ENCODE measurements around the gene ENO3.

Gene ENO3

DNA sequence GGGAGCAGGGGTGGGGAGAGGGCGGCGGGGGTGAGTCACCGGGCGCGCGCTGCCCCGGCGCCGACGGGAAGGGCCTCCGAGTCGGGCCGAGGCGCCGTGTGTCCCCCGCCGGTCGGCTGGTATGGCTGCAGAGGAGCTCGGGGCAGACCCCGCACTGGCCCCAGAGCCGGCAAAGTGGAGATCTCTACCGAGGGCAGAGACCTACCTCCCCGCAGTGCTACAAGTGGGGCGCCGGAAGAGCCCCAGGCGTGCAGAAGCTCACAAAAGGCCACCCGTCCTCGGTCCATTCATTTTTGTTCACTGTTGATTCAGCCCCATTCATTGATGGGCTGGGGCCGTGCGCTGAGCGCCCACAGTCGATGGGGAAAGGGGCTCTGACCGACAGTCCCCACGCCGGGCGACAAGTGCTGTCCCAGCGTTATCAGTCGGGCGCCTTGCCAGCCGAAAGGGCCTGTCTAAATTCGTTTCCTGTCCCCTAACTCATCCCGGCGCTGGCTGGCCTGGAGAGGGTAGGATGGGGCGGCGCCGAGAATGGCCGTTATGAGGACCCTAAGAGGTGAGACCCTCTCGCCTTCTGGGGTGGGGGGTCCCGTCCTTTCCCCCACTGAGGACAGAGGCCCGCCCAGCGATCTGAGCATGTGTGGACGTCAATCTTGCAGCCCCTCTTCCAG is 709 bp upstream of the ENO3 start:
- DNase-seq (ENCODE audit: low read depth) = no peak

DNA sequence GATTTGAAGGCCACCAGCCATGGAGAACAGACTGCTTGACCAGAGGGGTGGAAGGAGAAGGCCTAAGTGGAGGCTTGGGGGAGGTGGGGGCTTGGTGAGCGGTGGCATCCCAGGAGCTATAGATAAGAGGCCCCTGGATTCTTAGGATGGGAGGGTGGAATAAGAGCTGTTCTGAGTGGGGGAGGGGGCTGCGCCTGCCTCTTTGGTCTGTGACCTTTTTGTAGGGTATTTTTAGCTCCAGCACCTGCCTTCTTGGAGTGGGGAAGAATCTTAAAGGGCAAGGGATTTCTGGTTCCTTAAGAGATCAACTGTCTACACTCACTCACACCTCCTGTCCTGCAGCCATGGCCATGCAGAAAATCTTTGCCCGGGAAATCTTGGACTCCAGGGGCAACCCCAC is 567 bp downstream of the ENO3 start:
- DNase-seq (ENCODE audit: low read depth) = no peak

DNA sequence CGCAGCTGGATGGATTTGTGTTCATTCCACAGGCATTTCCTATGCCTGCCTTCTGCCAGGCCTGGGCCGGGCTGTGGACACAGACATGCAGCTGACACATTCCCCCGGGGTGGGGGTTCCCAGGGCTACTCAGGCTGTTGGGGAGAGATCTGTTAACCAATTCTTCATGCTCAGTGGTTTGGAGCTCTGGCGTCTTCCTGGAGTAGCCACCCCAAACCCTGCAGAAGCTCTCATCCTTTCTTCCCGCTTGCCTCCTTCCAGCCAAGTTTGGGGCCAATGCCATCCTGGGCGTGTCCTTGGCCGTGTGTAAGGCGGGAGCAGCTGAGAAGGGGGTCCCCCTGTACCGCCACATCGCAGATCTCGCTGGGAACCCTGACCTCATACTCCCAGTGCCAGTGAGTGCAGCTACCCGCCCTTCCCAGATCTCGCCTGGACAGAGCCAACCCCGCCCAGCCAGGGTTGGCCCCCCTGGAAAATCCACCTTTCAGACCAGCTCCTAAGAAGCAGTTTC is 2.6 kb downstream of the ENO3 start:
- no peak for DNase-seq (ENCODE audit: low read depth)

DNA sequence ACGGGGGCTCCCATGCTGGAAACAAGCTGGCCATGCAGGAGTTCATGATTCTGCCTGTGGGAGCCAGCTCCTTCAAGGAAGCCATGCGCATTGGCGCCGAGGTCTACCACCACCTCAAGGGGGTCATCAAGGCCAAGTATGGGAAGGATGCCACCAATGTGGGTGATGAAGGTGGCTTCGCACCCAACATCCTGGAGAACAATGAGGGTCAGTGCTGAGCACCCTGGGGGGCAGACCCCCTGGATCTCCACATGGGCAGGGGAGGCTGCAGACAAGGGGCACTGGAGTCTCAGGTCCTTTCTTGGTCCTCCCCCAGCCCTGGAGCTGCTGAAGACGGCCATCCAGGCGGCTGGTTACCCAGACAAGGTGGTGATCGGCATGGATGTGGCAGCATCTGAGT is 4.2 kb downstream of the ENO3 start:
- DNase-seq (ENCODE audit: low read depth) = no peak

DNA sequence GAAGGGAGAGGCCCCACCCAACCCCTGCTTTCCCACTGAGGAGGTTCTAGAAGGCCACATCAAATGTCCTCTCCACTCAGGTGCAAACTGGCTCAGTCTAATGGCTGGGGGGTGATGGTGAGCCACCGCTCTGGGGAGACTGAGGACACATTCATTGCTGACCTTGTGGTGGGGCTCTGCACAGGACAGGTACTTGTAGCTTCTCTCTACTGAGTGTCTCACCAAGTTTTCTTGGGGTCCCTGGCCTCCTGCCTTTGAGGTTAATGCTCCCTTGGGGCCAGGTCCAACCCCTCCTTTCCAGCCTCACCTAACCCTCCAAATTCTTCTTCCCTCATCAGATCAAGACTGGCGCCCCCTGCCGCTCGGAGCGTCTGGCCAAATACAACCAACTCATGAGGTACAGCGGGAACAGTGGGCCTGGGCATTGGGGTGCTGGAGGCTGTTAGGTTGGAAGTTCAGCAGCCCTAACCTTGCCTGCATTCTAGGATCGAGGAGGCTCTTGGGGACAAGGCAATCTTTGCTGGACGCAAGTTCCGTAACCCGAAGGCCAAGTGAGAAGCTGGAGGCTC is 5.7 kb downstream of the ENO3 start:
- no peak for DNase-seq (ENCODE audit: low read depth)

DNA sequence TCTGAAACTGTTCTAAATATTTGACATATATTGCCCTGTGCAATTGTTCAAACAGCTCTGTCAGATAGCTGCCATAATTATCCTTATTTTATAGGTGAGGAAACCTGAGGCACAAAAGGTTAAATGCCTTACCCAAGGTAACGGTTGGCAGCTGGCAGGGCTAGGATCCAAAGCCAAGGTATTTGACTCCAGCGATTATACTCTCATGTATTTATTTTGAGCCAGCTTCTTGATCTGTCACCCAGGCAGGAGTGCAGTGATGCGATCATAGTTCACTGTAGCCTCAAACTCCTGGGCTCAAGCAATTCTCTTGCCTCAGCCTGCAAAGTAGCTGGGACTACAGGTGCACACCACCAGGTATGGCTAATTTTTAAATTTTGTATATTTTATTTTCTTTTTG is 7.2 kb downstream of the ENO3 start:
- no peak for DNase-seq (ENCODE audit: low read depth)

DNA sequence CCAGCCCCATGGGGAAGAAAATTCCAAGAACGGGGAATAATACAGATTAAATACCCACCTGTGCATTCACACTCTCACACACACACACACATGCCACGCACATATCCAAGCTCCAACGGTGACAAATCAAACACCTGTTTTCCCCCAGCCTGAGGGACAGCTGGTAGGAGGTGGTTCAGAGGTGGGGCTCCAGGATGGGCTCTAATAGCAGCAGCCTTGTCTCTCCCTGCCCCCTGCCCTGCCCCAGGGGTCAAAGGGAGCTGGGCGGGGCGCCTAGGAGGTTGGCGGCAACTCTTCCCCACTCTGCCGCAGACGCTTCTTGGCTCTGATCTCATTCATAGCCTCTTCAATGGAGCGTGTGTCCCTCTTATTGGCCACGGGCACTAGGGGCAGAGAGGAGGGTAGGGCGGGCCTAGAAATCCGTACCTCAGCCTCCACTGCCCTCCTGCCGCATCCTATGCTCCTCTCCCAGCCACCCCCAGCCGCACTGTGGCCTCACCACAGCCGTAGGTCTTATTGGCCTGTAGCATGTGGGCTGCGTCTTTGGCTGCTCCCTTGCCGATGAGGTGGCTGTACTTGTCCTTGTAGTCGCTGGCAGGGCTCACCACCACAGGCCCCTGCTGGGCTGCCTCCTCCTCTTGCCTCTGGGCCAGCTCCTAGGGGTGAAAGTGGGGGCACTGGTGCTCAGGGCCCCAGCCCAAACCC is 8.5 kb downstream of the ENO3 start:
- DNase-seq (ENCODE audit: low read depth) = no peak

DNA sequence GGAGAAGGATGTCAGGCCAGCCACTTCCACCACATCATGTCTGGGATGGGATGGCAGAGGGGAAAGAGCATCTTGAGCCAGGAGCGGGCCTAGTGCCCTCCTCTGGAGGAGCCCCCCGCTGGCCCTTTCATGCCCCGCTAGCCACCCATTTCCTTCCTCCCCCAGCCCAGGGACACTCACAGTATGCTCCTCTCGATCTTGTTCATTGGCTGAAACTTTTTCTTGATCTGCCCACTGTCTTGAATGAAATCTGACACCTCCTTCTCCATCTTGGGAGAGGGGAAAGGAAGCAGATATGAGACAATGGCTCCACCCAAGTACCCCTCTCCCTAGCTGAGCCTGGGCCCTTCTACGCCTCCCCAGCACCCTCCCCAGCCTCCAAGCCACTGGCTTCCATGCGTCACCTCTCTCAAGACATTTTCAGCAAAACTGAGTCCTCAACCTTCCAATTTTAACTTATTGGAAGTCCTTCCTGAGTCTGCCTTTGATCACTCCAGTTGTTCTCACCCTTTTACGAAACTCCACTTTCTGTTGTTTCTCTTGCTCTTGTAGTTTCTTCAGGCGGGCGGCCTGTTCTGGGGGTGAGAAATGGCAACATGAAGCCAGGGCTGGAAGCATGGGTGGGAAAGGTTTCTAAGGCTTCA is 9.5 kb downstream of the ENO3 start:
- DNase-seq (ENCODE audit: low read depth) = no peak

DNA sequence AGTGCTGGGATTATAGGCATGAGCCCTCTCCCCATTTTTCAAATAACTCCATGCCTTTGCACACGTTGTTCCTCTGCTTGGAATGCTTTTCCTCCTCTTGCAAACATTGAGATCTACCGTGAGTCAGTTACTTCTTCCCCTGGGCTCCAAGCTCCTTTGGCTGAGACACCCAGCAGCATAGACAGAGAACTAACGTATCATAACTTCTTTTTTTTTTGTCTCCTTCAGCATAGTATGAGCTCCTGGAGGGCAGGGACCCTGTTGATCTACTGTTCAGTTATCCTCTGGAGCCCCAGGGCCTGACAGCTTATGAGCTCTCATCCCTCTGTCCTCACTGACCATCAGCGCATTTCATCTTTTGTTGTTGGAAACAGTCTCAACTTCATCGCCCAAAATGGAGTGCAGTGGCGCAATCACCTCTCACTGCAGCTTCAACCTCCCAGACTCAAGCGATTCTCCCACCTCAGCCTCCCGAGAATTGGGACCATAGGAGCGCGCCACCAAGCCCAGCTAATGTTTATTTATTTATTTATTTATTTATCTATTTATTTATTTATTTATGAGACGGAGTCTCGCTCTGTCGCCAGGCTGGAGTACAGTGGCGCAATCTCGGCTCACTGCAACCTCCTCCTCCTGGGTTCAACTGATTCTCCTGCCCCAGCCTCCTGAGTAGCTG is 14.5 kb downstream of the ENO3 start:
- no peak for DNase-seq (ENCODE audit: low read depth)

DNA sequence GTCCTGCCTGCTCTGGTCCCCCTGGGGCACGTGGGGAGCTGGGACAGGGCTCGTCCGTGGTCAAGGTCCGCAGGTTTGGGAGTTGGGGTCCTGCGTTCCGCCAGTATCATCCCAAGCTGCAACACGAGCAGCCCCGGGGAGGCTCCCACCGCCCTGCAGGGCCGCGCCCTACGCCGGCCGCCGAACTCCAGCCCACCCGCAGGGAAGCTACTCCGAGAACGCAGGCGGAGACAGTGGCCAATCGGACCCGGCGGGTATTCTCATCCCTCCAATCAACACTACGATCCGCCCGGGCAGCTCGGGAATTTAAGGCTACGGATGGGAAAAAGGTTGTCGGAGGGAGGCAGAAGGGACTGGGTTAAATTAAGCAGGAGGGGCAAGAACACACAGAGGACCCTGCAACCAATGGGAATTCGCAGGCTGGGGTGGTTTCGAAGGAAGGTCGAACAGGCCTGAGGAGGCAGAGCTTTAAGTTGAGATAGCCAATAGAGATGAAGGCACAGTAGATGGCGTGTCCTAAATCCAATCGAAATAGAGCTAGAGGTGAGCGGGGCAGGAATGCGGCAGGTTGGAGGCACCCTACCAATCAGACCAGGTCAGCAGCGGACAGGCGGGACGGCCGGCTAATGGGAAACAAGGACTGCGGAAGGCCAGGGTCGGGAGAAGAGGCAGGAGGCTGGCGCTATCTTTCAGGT is 16.1 kb downstream of the ENO3 start:
- peak; percentile 81 for DNase-seq (ENCODE audit: low read depth)

DNA sequence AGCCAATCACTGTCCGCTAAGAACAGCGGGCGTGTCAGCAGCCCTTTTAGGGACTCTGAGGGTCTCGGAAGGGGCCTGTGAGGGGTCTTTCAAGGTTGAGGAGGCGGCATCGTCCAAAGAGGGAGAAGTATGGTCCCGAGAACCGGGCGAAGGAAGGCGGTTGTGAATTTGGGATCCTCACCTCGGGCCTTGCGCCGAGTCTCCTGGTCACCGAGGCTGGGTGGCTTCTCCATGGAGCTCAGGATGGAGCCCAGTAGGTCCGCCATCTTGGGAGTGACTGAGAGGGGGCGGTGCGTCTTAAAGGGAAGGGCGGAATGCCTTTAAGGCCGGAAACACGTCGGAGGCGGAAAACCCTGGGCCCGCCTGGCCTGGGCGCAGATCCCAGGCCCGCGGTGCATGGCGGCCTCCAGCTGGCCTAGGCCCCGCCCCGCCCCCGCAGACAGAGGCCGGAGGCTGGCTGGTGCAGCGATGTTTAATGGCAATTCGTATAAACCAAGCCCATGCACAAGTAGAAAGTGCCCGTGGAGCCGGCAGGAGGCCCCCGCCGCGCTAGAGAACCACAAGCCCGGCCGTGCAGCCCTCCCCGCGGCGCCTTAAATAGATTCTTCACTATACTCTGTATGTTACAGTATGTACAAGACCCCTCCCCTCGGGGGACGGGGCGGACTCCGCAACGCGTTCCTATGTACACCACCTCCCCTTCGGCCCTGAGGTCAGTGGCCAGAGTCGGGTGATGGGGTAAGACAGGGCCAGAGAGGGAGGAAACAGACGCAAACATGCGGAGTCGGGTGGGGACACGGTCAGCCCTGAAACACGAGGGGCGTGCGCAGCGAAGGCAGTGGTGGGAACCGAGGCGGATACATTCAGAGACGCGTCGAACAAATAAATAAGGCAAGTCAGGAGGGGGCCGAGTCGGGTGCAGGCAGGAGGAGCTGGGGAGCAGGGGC is 16.9 kb downstream of the ENO3 start, which contains the start of gene SPAG7:
TSS of gene SPAG7 (minus strand) at position 279 of the 947 bp plus-strand sequence. CDS start at position 266, 13 bp downstream.
- peak; percentile 87 for DNase-seq (ENCODE audit: low read depth)

DNA sequence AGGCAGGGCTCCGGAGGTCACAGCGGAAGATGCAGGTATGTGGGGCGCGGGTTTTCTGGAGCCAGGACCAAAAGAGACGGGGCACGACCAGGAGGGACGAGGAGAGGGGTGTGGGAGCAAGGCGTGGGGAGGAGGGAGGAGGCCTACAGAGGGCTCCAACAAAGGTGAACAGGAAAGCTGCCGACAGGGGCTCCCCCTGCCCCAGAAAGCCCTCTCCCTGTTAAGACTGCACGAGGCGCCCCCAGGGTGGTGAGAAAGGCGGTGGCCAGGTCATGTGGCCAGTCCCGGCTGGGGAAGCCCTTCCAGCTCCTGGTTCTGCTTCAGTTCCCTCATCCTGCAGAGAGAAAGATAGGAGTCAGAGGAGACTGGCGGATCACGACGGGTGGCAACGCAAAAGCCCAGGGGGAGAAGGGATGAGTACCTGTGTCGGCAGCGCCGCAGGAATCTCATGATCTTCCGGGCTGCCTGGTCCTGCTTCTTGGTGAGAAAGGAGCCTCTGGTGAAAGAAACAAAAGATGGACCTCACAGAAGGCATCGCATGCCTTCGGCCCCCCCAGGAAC is 17.6 kb downstream of the ENO3 start:
- DNase-seq (ENCODE audit: low read depth) = no peak

DNA sequence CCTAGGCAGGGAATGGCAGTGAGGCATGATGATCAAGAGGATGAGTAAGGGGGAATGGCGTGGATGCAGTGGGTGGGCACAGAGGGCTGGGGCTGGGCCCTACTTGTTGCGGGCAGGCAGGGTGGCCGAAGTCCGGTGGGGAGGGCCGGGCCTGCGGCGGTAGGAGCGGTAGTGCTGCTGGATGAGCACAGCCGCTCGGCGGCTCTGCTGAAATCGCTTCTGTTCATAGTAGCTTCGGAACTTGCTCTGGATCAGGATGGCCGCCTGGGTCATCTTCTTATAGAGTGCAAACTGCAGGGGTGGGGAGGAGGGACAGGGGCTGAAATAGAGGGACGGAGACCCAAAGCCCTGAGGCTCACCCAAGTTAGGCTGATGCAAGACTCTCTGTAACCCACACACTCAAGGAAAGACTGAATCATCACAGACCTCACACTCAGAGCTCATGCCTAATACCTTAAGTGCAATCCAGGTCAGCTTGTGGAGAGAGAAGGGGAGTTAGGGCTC is 18.2 kb downstream of the ENO3 start:
- no peak for DNase-seq (ENCODE audit: low read depth)

DNA sequence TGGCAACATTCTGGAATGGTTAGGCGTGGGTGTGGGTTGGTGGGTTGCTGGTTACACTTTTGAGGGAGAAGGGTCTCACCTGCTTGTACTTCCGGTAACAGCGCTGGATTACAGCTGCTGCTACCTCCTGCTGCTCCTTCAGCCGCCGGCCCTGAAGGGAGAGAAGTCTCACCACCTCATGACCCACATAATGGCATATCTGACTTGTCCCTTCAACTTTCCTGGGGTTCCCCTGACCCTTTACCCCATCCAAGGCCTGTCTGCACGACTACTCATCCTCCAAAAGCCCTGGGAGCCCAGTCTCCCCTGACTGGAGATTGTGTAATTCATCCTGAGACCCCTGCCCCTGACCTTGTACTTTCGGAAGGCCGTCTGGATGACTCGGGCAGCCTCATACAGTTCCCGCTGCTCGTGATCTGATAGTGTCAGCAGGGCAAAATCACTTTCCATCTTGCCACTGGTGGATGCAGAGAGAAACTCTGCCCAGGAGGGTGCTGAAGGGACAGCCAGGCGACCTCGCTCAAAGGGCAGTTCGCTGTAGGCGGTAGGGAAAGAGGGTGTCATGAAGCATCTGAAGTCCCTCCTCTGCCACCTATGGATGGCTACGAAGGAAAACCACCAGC is 18.7 kb downstream of the ENO3 start:
- DNase-seq (ENCODE audit: low read depth) = no peak

DNA sequence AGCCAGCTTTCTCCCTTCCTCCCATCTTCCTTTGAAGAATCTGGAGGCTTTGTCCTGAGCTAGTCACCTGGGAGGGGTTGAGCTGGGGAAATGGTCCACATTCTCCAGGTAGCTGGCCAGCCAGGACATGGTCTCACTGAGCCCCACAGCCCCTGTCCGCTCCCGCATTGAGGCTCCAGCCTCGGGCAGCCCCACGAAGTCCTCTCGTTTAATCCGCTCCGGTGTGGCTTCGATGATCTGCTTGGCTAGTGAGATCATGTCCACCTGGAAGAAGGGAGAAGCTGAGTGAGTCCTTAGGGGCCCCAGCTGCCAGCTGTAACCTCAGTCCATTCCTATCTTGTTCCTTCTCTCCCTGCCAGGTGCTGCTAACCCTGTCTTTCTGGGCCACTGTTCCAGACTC is 19.4 kb downstream of the ENO3 start:
- DNase-seq (ENCODE audit: low read depth) = no peak

DNA sequence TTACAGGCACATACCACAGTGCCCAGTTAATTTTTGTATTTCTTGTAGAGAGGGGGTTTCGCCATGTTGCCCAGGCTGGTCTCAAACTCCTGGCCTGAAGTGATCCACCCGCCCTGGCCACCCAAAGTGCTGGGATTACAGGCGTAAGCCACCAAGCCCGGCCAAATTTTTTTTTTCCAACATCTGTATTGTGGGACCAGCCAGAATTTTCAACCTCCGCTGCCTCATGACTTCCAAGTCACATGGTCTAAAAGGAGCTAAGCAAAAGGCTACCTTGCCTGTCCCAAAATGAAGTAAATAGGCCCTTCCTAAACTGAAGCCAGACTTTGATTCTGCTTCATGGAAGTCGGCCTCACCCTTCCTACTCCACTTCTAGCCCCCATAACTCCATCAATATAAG is 20.9 kb downstream of the ENO3 start:
- no peak for DNase-seq (ENCODE audit: low read depth)

DNA sequence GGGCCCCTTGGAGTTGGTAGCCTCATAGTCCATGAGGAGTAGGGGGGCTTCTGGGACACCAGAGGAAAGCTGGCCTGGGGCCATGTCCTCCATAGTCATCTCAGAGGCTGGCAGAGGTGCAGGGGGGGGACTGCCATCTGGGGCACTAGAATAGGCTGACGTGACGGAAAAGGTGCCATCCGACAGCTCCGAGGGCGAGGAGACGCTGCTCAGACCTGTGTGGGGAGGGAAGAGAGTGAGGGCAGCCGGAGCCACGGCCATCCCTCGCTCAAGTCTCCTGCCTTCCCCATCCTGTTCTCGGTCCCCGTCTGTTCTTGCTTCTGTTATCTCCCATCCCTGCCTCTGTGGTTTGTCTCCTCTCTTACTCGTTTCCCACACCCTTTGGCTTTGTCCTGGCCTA is 21.4 kb downstream of the ENO3 start:
- DNase-seq (ENCODE audit: low read depth) = no peak

DNA sequence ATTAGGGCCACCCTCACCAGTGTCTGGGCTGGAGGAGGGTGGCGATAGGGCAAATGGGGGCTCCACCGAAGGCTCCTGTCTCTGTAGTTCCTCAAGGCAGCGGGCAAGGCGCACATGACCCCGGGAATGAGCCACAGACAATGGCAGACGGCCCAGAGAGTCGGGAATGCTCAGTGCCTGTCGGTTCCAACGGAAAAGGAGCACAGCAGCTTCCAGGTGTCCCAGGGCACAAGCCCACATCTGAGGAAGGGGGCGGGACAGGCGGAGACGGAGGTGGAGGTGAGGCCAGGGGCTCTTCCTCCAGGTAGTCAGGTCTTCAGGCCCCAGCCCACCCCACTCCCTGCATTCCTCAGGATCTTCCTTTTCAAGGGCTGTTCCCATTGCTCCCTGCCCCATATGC is 21.8 kb downstream of the ENO3 start:
- no peak for DNase-seq (ENCODE audit: low read depth)
